ENCODE measurements around the gene HOTAIR.

Gene HOTAIR

GRCh38 chr12:53972152-53972702 is 2.5 kb downstream of the HOTAIR start:
- DNase-seq, result no peak

DNA sequence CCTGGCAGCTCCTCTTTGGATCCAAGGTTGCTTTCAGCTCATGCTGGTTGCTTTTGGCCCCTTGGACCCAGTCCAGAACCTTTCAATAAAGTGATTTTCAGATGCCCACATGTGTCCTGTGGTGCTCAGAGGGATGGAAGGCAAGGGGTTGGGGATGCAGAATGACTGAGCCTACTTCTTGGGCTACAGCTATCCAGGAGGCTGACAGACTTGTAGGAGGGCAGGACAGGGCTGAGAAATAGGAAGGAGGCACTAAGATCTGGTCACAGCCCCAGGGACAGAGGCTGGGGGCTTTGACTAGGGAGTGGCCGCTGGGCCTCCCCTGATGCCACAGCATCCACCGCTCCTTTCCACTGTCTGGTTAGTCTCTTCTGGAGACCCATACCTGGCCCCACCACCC is 3.1 kb downstream of the HOTAIR start:
- DNase-seq, result no peak

DNA sequence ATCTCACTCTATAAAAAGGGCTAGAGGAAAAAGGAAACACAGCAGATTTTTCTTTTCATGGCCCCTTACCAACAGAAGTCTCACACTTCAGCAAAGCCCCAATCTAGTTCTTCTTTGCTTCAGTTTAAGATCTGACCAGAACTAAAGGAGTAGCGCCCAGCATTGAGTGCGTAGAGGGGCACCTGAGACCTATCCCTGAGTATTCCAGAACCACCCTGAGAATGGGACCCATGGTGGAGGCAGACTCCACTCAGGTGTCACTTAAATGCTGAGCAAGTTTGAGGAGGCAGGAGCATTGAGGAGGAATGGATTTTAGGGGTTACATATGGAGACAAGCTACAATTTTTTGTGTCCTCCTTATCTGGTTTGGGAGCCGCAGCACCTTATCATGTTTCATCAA is 3.6 kb downstream of the HOTAIR start:
- DNase-seq, result no peak

DNA sequence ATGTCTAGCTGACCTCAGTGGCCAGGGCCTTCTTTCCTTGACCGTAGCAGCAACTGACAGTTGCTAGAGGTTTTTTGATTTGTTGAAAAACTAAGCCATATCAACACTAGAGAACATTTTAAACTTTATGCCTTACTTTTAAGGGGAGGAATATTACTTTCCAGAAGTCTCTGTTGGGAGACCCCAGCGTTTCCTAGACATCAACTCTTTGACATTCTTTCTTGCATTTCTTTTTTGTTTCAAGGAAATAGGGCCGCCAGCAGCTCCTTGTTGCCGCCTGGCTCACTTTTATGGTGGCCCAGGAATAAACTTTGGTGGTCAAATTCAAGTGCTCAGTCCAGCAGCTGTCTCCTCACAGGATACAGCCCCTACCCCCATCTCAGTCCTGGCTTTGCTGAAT is 4.3 kb downstream of the HOTAIR start:
- DNase-seq, result no peak

DNA sequence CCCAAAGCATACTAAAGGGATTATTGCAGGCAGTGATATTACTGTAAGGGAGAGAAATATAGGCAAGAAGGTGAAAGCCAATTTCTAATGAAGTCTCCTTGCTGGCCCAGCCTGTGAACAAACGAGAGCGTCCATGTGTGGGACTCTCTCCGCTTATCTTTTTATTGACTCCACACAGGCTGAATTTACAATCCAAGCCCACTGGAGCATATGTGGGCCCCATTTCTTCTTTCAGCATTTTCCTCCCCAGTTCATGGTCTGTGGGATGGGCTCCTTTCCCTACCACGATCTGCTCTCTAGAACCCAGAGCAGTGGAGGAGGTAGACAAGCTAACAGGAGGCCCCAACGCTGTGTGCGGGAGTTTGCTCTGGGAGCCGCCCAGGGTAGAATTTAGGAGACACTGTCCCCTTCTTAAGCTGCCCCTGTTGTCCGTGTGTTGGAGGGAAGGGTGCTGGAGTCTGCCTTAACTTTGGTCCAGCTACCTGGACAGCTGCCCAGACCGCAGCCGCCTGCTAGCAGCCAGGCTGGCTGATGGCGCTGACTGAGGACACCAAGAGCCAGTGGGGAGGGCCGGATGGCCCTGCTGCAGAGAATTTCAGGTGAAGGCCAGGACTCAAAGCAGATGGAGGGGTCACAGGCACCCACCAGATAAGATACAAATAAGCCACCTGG is 5.0 kb downstream of the HOTAIR start:
- no peak for DNase-seq

- DNase-seq, result no peak
Measured at GRCh38 chr12:53968214-53969127, 6.3 kb downstream of the HOTAIR start.

DNA sequence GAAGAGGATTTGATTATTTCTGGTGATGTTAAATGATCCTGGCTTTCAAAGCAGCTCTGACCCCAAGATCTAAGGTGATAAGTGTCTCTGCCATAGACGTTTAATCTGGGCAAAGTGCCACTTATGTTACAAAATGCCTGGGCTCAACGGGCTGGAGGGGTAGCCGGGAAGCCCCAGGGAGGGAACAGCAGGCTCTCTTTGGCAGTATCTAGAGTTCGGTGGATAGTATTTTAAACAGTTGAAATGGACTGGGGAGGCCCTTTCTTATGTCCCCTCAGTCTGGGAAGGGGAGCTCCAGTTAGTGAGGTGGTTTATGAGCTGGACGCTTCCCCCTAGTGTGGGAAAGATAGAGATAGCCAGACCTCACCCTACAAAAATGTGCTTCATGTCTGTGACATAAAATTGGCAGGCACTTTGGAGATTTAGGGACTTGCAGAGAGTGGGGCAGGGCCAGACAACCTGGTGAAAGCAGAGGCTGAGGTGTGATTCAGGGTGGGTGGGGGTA is 7.3 kb downstream of the HOTAIR start:
- DNase-seq, result peak; percentile 38 to 67

GRCh38 chr12:53966385-53967133 is 8.2 kb downstream of the HOTAIR start:
- DNase-seq, result no peak

- DNase-seq, result no peak
Measured at GRCh38 chr12:53966085-53966384, 8.7 kb downstream of the HOTAIR start.

DNA sequence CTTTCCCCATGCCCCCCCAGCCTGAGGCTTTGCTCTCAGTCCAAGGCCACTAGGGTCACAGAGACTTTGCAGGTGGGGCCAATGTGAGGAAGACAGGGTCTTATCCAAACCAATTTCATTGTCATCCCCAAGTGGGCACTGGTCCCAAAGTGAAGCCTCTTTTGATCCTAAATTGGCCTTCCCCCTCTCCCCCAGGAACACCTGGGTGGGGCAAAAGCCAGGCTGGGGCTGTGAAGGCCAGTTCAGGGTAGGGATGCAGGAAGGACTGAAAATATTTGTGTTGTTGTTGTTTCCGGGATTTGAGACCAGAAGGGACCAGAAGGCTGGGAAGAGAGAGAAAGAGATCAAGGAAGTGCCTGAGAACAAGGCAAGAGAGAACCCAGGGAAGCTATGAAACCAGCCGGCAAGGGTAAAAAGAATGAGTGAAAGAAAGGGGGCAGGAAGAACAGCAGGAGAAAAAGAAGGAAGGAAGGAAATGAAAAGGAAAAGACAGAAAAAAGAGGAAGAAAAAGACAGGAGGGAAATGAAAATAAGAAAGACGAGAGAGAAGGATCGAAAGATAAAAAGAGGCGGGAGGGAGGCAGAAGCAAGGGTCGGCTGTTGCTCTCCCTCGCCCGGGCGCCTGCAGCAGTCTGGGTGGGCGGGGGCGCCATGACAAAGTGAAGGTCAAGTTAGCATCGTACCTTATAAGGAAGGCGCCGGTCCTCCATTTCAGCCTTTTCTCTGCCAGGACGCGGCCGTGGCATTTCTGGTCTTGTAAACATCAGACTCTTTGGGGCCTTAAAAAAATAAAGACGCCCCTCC is 9.3 kb downstream of the HOTAIR start:
- DNase-seq, result peak; percentile 24 to 26

DNA sequence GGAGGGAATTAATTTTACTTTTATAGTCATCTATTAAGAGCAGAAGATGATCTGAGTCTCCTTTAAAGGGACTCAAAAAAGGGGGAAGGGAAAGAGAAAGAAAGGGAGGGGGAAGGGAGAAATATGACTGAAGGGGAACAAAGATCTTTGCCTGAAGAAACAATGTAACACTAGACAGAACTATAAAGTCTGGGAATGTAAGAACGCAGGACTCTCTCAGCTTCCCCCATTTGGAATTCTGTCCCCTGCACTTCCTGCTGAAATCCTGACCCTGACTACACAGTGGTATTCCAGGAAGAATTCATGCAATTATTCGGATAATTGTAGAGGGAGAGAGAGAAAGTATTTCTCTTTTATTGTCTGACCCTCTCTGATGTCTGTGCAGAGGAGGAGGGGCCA is 10.4 kb downstream of the HOTAIR start:
- DNase-seq, result no peak

GRCh38 chr12:53963434-53964314 is 11.1 kb downstream of the HOTAIR start:
- no peak for DNase-seq

DNA sequence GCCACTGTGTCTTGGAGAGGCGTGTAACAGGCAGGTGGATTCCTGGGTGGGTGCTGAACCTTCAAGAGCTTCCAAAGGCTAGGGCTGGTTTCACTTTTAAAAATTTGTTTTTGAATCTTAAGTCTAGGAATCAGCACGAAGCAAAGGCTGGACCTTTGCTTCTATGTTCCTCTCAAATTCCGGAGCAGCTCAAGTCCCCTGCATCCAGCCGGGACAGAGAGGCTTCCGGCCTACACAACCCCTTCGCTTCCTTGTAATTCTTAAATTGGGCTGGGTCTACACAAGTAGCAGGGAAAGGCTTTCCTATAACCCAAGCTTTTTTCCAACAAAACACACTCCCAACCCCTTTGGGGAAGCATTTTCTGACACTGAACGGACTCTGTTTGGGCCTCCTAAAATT is 11.7 kb downstream of the HOTAIR start:
- DNase-seq, result no peak

DNA sequence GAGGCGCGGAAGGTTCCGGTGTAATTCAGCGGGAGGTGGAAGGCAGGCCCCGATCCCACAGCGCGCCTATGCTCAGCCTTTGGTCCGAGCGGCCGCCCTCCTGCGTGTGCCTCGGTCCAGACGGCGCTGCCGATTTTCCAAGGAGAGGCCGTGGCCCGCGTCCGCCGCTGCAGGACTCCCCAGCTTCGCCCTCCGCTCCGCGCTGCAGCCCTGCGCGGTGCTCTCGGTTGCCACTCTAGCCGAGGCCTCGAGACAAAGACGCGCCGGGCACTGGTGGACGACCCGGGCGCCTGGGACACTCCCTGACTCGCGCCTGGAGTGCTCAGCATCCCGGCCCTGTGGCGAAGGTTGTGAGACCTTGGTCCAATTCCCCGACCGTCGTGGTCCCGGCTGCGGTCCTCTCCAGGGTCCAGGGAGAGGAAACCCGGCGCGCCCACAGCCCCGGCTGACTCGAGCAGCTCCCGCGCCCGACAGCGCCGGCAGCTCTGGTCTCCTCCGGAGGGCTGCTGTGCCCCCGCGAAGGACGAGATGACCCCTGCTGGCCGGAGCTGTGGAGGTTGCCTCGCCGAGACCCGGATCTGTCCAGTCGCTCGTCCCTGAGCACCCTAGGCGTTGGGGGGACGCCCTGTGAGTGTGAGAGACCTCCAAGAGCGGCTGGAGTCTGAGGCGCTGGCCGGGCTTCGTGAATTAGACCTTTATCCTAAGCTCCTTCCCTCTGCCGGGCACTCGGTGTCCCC is 13.6 kb downstream of the HOTAIR start:
- peak in 1 of 2 experiments; percentile 26 for DNase-seq

- no peak for DNase-seq
Measured at GRCh38 chr12:53960187-53961024, 14.3 kb downstream of the HOTAIR start.

DNA sequence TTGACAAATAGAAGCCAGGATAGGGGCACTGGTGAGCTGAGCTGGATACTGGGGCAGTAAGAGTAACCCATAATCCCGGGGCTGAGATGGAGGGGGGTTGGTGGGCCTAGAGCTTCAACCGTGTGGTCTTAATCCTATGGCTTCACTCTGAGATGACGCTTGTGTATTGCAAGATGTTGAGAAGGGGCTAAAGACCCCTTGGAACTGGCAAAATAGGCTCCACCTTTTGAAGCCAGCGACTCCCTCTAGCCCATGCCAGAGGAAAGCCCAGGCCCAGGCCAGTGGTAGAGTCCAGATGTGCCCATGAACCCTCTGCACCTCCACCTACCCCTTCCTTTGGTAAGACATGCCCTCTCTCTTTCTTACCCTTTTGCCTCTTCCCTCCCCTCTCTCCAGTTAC is 15.4 kb downstream of the HOTAIR start:
- no peak for DNase-seq

DNA sequence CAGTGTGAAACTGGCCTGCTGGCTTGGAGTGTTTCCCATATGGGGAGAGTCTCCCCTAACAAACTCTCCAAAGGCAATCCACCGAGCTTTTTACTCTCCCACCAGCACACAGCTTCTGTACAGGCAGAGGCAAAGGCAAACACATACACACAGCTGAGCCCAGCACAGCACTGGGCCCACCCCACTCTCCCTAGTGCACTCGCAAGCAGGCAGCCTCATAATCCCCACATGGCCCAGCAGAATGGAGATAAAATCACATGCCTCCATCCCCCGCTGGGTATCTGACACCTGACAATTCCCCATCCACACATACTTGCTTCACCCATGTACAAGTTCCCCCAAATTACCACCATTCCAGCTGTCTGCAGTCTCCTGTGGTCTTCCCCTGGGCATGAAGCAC is 16.6 kb downstream of the HOTAIR start:
- DNase-seq, result peak in 1 of 2 experiments; percentile 17

DNA sequence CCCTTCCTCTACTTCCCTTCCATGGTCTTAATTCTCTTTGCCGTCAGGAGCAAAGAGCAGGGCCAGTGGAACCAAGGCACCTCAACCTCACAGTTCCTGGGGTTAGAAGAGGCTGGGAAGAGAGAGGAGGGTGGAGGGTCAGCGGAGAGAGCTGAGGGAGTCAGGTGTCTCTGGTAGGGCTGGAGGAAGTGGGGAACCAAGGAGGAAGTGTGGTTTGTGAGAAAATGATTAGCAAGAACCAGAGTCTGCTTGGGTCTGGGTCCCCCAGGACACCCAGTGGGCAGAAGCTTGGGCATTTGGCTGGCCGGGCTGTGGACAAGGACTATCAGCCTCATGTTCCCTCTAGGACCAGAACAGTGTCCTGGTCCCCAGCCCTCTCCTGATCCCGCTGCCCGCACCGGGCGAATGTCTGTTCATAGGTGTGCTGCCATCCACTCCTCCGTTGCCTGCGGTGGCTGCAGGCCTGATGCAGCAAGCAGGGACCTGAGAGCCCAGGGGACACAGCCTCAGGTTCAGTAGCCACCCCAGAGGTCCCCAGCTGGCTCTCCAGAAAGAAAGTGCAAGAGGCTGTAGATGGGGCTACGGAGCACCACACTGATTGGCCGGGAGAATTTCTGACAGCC is 17.7 kb downstream of the HOTAIR start:
- no peak for DNase-seq

DNA sequence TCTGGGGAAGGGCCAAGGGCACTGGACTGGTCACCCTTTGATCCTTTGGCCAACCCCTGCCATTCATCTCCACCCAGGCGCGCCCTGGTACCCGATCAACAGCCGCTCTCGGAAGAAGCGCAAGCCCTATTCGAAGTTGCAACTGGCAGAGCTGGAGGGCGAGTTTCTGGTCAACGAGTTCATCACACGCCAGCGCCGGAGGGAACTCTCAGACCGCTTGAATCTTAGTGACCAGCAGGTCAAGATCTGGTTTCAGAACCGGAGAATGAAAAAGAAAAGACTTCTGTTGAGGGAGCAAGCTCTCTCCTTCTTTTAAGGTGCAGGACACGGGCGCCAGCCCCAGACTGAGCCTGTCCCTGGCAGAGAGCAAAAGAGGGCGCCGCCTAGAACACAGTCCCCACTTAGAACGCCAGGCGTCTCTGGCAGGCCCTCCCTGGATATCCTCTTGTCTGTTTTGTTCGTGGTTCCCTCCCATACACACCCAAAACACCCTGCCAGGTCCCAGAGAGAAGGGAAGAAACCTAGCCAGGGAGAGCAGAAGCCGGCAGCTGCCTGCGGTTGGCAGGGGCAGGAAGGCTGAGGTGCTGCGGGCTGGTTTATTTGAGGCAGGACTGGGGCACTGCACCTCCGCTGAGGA is 18.4 kb downstream of the HOTAIR start:
- DNase-seq, result no peak

Data from NCI-H524 (cell line).